Skin epidermis (tissue), 12 donors: ENCODE results near the gene HERC2.
"Not testable (repeated sequence)": the region's sequence is repeated elsewhere in the genome, so short reads cannot be mapped to it uniquely, and the experiment has no call there.

Experiments
- H3K27ac ChIP-seq, 21 experiments: fragments of 200-600 bp; sonication (generic) in 11 of 21; one replicate each; pipeline ENCODE4 v1.5.0; 2020; ENCODE audit warnings: mild to moderate bottlenecking in 3 of 21, inconsistent platforms in 2 of 21, moderate library complexity in 2 of 21
- H3K4me3 ChIP-seq, 7 experiments: fragments of 200-600 bp; sonication (generic) in 2 of 7; one replicate each; pipeline ENCODE4 v1.5.0; 2020; ENCODE audit warnings: inconsistent platforms in 2 of 7, mild to moderate bottlenecking in 2 of 7, moderate library complexity in 1 of 7

The HERC2 gene

GRCh38 chr15:28322129-28322588, at the start of gene HERC2:
Gene HERC2, minus strand, starts transcription at chr15:28322179. Its CDS starts 746 bp downstream, at chr15:28321433.
- H3K27ac ChIP-seq: peak within 1 kb of the TSS in 1 of 21 experiments; percentile 24
- H3K4me3 ChIP-seq: peak within 1 kb of the TSS; percentile 11 to 34 (median 18)

GRCh38 chr15:28365502-28365901, 43.5 kb upstream of the HERC2 start:
- H3K27ac ChIP-seq, H3K4me3 ChIP-seq: not testable (repeated sequence)

- not testable (repeated sequence) for H3K27ac ChIP-seq, H3K4me3 ChIP-seq
Measured at GRCh38 chr15:28357984-28358383, 36.0 kb upstream of the HERC2 start, which contains the start of gene GOLGA6L24. Gene GOLGA6L24, minus strand, starts transcription at chr15:28358084. Its CDS starts 61 bp downstream, at chr15:28358023.

GRCh38 chr15:28321358-28322078, 461 bp downstream of the HERC2 start:
- peak overlapping the region; percentile 11 to 34 (median 18) for H3K4me3 ChIP-seq
- H3K27ac ChIP-seq: peak overlapping the region in 1 of 21 experiments; percentile 24

GRCh38 chr15:28319725-28320124, 2.3 kb downstream of the HERC2 start:
- not testable (repeated sequence) for H3K4me3 ChIP-seq, H3K27ac ChIP-seq

- H3K27ac ChIP-seq, H3K4me3 ChIP-seq: not testable (repeated sequence)
Measured at GRCh38 chr15:28318828-28319227, 3.2 kb downstream of the HERC2 start.

GRCh38 chr15:28318122-28318521, 3.9 kb downstream of the HERC2 start:
- H3K27ac ChIP-seq, H3K4me3 ChIP-seq: not testable (repeated sequence)

GRCh38 chr15:28316958-28317357, 5.0 kb downstream of the HERC2 start:
- H3K27ac ChIP-seq, H3K4me3 ChIP-seq: not testable (repeated sequence)

GRCh38 chr15:28310454-28310853, 11.5 kb downstream of the HERC2 start:
- H3K27ac ChIP-seq, H3K4me3 ChIP-seq: not testable (repeated sequence)

- H3K4me3 ChIP-seq, H3K27ac ChIP-seq: not testable (repeated sequence)
Measured at GRCh38 chr15:28308718-28309117, 13.3 kb downstream of the HERC2 start.

GRCh38 chr15:28305700-28306099, 16.3 kb downstream of the HERC2 start:
- H3K27ac ChIP-seq, H3K4me3 ChIP-seq: not testable (repeated sequence)

- not testable (repeated sequence) for H3K4me3 ChIP-seq, H3K27ac ChIP-seq
Measured at GRCh38 chr15:28297434-28297833, 24.5 kb downstream of the HERC2 start.

GRCh38 chr15:28296814-28297213, 25.2 kb downstream of the HERC2 start:
- H3K4me3 ChIP-seq: not testable (repeated sequence)

GRCh38 chr15:28295009-28295563, 26.9 kb downstream of the HERC2 start:
- H3K27ac ChIP-seq: not testable (repeated sequence)

More at GRCh38 chr15:28296814-28297213, 25.2 kb downstream of the HERC2 start:
- not testable (repeated sequence) for H3K27ac ChIP-seq

GRCh38 chr15:28294560-28294959, 27.4 kb downstream of the HERC2 start:
- H3K27ac ChIP-seq, H3K4me3 ChIP-seq: not testable (repeated sequence)

More at GRCh38 chr15:28295009-28295563, 26.9 kb downstream of the HERC2 start:
- H3K4me3 ChIP-seq: not testable (repeated sequence)

GRCh38 chr15:28289694-28290463, 32.1 kb downstream of the HERC2 start:
- Histone ChIP-seq H3K27ac (no peak overlapping the region), H3K4me3 (no peak overlapping the region)

GRCh38 chr15:28288830-28289693, 32.9 kb downstream of the HERC2 start:
- not testable (repeated sequence) for H3K4me3 ChIP-seq, H3K27ac ChIP-seq

GRCh38 chr15:28286659-28287058, 35.3 kb downstream of the HERC2 start:
- H3K4me3 ChIP-seq, H3K27ac ChIP-seq: not testable (repeated sequence)

- Histone ChIP-seq H3K4me3 (no peak overlapping the region), H3K27ac (no peak overlapping the region)
Measured at GRCh38 chr15:28286031-28286430, 35.9 kb downstream of the HERC2 start.
